Raji (cell line): ENCODE data around the gene OR2V2.

ENCODE experiments used
- POLR2A ChIP-seq: IDR thresholded peaks from 2 replicates; pipeline ENCODE4 v1.6.1; 2011; ENCODE audit warnings: low read depth, low read length, control low read depth; ENCODE audit not compliant: insufficient read depth

OR2V2 gene

DNA sequence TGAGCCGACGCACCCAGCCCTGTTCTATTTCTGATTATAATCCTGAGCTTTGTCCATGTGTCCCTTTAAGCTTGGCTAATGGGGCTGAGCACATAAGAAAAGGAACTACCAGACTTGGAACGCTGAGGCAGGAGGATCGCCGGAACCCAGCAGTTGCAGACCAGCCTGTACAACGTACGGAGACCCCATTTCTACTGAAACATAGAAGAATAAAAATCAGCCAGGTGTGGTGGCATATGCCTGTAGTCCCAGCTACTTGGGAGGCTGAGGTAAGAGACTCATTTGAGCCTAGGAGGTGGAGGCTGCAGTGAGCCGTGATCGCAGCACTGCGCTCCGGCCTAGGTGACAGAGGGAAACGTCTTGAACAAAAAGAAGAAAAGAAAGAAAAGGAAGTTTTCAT, 35.3 kb downstream of the OR2V2 start:
- TF ChIP-seq POLR2A = no peak

DNA sequence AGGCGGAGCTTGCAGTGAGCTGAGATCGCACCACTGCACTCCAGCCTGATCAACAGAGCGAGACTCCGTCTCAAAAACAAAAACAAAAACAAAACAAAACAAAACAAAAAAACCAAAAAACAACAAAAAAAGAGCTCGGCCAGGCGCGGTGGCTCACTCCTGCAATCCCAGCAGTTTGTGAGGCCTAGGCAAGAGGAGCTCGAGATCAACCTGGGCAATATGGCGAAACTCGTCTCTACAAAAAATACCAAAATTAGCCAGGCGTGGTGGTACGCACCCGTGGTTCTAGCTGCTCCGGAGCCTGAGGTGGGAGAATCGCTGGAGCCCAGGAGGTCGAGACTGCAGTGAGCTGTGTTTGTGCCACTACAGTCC, 37.4 kb downstream of the OR2V2 start:
- peak; percentile 18; the same call in 1 of the 2 replicates for TF ChIP-seq POLR2A

DNA sequence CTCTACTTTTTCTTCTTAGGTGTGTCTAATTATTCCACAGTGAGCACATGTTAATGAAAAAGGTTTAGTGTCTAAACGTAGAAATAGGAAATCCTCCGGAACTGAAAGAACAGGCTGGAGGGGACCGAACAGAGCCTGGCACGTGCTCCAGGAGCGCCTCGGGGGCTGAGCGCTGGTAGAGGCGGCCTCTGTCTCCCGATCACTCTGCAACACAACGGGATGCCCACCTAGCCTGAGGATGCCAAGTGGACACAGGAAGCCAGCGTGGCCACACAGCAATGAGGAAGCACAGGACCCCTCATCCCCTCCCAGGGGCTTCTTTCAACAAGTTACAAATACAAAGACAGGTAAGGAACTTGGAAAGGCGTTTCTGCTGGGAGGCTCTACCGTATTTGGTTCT, 38.2 kb downstream of the OR2V2 start:
- TF ChIP-seq POLR2A = no peak

DNA sequence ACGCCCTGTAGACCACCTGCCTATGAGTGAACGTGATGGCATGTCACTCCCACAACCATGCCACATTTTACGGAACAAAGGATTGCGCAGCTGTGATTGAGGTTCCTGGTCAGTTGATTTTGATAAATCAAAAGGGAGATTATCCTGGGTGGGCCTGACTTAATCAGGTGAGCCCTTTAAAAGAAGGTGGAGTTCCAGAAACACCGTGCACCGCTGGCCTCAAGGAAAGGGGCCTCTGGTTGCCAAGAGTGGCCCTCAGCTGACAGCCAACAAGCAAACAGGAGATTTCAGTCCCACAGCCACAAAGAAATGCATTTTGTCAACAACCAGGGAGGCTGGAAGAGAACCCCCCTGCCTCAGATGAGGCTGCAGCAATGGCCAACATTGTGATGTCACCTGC, 38.6 kb downstream of the OR2V2 start:
- no peak for TF ChIP-seq POLR2A

DNA sequence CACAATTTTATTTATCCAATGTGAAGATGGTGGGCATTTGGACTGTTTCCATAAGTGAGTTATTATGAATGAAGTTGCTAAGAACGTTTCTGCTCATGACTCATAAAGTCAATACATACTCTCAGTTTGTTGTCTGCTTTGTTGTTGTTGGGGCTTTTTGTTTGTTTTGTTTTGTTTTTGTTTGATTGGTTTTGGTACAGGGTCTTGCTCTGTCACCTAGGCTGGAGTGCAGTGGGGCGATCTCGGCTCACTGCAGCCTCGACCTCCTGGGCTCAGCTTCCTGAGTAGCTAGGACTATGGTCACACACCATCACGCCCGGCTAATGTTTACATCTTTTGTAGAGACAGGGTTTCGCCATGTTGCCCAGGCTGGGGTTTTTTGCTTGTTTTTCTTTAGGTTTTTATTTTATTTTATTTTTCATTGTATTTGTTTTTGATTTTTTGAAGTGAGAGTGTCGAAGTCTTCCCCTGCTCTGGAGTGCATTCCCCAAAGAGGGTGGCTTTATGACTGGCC, 39.7 kb downstream of the OR2V2 start:
- TF ChIP-seq POLR2A = no peak; the same call in 1 of the 2 replicates

DNA sequence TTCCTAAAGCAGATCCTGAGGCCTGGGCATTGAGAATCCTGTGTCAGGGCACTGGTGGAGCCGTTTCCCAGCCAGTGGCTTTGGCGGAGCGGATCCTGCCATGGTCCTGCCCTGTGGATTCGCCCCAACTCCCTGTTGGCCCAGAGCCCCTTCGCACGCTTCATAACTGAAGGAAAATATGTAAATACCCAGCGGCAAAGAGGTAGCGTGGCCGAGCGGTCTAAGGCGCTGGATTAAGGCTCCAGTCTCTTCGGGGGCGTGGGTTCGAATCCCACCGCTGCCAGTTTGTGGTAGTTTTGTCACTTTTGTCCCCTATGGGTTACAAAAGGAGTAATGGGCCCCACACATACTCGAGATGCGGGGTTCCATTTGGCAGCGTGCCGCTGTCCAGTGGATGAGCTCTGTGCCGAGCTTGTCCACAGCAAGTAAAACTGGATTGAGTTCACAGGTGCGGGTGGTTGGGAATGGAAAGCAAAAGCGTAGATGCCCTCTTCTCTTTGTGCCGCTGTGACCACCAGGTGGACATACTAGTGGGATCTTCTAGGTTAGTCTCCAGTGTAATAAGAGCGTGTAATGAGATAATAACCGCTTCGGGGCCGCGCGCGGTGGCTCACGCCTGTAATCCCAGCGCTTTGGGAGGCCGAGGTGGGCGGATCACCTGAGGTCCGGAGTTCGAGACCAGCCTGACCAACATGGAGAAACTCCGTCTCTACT, 40.3 kb downstream of the OR2V2 start:
- no peak; the same call in 1 of the 2 replicates for TF ChIP-seq POLR2A

DNA sequence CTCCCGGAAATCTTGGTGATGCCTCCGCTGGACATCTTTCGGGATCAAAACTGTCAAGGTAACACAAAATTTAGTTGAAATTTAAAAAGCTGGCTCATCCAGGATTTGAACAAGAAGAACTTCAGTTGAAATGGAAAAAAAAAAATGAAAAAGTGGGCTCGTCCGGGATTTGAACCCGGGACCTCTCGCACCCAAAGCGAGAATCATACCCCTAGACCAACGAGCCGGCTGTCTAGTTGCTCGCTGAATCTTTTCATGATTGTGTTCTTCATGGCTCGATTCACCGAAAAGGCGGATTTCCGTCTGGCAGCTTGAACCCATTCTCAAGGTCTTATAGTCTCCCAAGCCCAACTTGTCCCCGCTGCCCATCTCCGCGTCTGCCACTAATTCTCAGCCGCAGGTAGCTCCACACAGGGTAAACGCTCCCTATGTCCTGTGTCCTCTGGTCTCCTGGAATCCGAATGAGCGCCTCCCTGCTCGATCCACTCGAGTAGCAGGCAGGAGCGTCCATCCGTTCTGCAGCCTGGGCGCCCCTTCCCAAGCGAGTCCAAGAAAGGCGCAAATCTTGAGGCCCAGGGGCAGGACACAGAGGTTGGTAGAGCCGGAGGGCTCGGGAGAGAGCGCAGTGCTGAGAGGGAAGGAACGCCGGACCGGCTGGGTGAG, 41.4 kb downstream of the OR2V2 start:
- TF ChIP-seq POLR2A = no peak

DNA sequence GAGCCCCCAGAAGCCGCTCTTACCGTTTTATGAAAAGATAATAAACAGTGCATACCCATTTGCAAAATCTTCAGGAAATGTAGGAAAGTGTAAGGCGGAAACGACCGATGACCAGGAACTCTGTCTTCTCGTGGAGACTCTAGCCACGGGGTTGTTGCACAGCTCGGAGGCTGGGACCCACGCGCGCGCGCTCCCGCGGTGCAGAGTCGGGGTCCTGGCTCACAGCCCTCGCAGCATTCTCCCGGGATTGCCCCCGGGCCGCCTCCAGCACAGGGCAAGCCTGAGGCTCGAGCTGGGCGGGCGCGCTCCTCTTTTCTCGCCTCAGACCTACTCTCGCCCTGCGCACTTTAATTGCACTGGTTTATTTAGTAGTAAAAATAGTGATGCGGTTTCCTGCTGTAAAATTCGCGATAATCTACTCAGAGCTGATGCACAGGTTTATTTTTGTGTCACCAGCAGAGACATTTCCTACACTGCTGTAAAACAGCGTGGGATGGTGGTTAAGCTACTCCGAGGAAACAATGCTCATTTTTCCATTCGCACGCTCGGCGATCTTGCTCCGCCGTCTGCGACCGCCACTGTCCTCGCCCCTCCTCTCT, 42.1 kb downstream of the OR2V2 start:
- TF ChIP-seq POLR2A = no peak

DNA sequence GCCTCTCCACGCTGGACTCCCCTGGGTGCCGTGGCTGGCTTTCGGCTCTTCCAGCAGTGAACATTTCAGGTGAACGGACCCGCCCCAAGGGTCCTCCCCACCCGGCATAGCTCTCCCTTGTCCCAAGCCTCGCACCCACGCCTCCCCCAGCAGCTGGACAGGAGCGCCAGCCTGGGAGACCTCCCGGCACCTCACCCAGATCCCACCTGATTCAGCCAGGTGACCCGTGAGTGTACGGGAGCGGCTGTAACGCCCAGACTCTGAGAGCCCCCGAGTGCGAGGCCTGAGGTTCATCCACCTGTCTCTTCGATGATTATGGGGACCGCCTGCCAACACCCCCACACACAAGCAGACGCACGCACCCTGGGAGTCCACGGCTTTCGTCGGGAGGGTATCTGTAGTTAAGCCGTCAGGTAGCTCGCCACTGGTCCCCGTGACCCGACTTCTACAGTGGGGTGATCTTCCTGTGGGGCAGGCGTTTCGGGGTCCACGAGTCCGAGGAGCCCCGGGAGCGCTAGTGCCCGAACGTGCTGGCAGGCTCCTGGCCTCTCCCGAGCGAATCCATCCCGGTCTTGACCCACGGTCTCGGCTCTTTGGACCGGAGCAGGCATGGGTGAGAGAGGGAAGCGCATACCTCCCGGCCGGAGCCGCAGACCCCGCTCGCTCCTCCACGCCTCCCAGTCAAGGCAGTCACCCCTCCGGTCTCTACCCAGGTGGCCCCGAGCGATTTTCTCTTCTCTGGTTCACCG, 42.8 kb downstream of the OR2V2 start:
- no peak for TF ChIP-seq POLR2A

DNA sequence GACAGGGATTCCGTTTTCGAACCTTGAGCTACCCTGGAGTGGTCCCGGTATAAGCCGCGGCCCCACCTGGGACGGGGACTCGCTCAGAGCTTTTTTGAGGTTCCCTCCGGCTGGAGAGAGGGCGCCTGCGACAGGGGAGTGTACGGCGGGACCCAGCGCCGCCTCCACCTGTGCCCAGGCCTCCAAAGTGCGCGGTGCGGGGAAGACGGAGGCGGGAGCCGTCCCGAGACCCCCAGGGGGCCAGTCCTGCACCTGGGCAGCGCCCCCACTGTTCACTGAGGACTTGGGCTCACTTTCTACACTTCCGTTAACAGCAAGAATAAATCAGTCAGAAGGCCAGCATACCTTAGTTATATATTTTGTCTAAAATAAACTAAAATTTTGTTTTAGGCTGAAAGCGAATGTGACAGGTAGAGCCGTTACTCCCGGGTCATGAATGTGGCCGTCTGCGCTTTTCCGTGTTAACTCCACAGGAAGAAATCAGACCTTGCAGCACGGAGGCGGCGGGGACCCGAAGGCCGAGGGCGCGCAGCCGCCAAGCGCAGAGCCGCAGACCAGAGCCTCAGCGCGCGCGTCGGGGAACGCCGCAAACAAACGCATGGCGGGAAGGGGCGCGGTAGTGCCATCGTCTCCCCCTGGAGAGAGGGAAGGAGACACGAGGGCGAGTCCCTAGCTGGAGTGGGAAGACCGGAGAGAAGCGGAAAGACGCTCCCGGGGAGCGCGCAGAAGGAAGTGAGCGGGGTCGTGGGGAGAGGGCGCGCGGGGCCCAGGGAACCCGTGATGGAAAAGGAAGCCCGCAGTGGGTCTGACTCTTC, 43.5 kb downstream of the OR2V2 start:
- TF ChIP-seq POLR2A = peak; percentile 11; the same call in 1 of the 2 replicates

DNA sequence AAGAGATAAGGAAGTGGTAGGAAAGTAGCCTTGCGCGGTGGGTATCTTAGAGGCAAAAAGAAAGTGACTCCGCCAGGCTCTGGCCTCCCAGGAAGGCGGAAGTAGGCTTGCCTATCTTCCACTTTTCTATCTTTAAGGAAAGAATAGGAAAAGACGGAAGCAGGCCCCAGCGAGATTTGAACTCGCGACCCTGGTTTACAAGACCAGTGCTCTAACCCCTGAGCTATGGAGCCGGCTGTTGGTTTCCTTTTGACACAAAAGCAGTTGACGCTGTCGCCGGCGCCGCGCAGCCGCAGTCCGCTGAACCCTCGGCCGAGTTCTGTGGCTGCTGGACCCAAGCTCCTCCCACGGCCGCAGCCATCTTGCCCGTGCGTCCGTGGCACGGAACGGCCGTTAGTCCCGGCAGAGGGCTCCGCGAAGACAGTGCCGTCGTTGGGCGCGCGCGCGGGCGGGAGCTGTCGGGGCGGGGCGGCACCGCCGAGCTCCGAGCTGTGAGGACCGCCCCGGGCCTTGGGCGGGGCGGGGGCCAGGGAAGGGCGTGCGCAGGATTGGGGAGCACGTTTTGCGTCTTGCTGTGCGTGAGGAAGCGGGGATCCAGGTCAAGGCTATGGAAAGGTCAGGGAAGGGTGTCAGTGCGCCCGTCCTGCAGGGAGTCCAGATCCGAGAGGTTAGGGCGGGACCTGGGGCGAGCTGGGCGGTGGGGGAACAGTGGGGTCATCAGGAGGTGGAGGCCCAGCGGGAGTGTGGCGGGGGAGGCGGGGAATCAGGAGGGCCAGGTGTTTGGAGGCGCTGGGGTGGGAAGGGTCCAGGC, 44.3 kb downstream of the OR2V2 start:
- TF ChIP-seq POLR2A = peak; percentile 61

DNA sequence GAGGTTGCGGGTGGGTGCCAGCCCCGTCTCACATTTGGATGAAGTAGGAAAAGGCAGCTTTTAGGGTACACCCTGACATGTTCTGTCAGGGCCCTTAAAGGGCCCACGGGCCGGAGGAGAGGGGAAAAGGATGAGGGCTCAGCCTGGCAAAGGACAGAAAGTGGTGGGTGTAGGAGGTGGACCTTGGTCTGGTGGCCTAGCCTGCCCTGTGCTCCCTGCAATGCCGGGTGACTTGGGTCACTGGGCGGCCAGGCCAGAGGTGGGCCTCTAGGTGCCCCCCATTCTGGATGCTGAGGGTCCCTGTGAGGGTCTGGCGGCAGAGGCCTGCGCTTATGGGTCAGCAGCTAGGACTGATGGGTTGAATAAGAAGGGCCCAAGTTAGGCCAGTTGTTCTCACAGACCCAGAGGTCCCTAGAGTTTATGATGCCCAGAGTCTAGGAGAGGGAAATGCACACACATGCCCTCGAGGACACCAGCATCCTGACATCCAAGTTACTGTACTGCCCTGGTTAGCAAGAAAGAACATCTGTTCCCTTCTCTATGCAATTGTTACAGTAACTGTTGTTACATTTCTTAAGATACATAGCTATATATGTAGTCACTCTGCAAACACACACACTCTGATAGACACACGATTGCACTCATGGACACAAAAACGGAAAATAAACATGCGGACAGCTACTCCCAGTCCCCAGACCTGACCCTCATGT, 45.1 kb downstream of the OR2V2 start:
- no peak for TF ChIP-seq POLR2A

DNA sequence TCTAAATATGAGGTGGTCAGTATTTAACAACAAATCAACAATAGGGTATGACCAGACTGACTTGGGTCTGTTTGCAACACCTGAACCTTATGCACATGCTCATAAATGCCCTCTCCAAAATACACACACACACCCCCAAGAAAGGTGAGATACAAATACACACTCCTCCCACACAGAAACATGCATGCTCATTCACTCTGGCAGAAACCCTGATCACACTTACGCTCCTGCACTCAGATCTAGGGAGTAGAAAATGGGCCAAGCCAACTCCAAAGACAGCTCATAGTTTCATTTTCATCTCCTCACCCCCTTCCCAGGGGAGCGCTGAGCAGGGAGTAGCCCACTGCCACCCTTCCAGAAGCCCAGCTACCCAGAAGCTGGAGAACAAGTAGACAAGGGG, 46.3 kb downstream of the OR2V2 start:
- no peak for TF ChIP-seq POLR2A
